Skin epidermis (tissue), 12 donors: ENCODE data around the gene FAM180B.
"Not testable (repeated sequence)": the region's sequence is repeated elsewhere in the genome, so short reads cannot be mapped to it uniquely, and the experiment has no call there.

Experiments
- H3K27ac ChIP-seq, 21 experiments: fragments of 200-600 bp; sonication (generic) in 11 of 21; one replicate each; pipeline ENCODE4 v1.5.0; 2020; ENCODE audit warnings: mild to moderate bottlenecking in 3 of 21, inconsistent platforms in 2 of 21, moderate library complexity in 2 of 21
- H3K4me3 ChIP-seq, 7 experiments: fragments of 200-600 bp; sonication (generic) in 2 of 7; one replicate each; pipeline ENCODE4 v1.5.0; 2020; ENCODE audit warnings: inconsistent platforms in 2 of 7, mild to moderate bottlenecking in 2 of 7, moderate library complexity in 1 of 7

The FAM180B gene

GRCh38 chr11:47631473-47631872 is 45.0 kb downstream of the FAM180B start:
- Histone ChIP-seq H3K27ac (no peak overlapping the region), H3K4me3 (no peak overlapping the region)

- not testable (repeated sequence) for H3K4me3 ChIP-seq, H3K27ac ChIP-seq
These were observed 49.9 kb downstream of the FAM180B start for GRCh38 chr11:47636331-47636730.
